Right cardiac atrium (tissue), 5 donors: Measurements from ENCODE around the gene SLC37A3. TPM values are rescaled to one million over a fixed set of nuclear protein-coding genes. Genes with fewer than 3 reads are reported as not detected.
"Not testable (repeated sequence)": the region's sequence is repeated elsewhere in the genome, so short reads cannot be mapped to it uniquely, and the experiment has no call there.

Experiments used
- ATAC-seq, 2 donors: fragments of 200-7000 bp; cut with Tn5 transposase; one replicate each; pipeline versions ENCODE4 v1.8.0 to v1.9.1; 2020; ENCODE audit warnings: moderate library complexity in 2 of 2, mild to moderate bottlenecking in 1 of 2
- DNase-seq, 3 donors: peaks; one replicate each; pipeline ENCODE4 v3.0.0-alpha.2; 2020
- H3K27ac ChIP-seq: one replicate; pipeline ENCODE4 v1.5.1; 2013; ENCODE audit warnings: mild to moderate bottlenecking, low read length, control low read depth, moderate library complexity
- H3K27me3 ChIP-seq: one replicate; pipeline ENCODE4 v1.6.1; 2013; ENCODE audit not compliant: control insufficient read depth, insufficient read depth
- H3K4me1 ChIP-seq: one replicate; pipeline ENCODE4 v1.6.1; 2013; ENCODE audit warnings: low read length; ENCODE audit not compliant: control insufficient read depth, insufficient read depth
- H3K4me3 ChIP-seq: one replicate; pipeline ENCODE4 v1.5.1; 2013; ENCODE audit warnings: low read length, control low read depth
- H3K9me3 ChIP-seq: one replicate; pipeline ENCODE4 v1.6.1; 2013; ENCODE audit warnings: low read length; ENCODE audit not compliant: control insufficient read depth
- WGBS: extraction: QIAGEN DNeasy Blood & Tissue Kit; methylation state at CpG from one replicate; pipeline ENCODE4 v1.1.7; 2013; 5-methylcytosine and 5-hydroxymethylcytosine counted together
- intact Hi-C, 4 donors: fragments of 100-400 bp; cut with DNase I; formaldehyde crosslinking; loops; one replicate each; pipeline versions ENCODE4 v1.11.0 to v1.14.0; 2022 to 2023
- polyA plus RNA-seq: library from polyadenylated mRNA; stranded (reverse); fragments of 200-250 nt; gene quantifications from one replicate; pipeline ENCODE4 v1.2.3, GENCODE V29; 2013
- total RNA-seq, 4 donors: library from RNA; stranded (reverse); fragmentation: NEBNext Ultra II Directional; extraction: Animal tissue kit (Norgen Biotek cat#: 25700); gene quantifications; one replicate each; pipeline ENCODE4 v1.2.1, GENCODE V29; 2021
- donor health status: healthy with polysubstance abuse.
- donor health status: DM: no; HTN: yes; CAD: no.
- donor health status: DM: no; HTN: no; CAD: no.
- donor health status: DM: no; HTN: yes; CAD: no; lungs with severe emphysema.
- donor health status: DM: yes; HTN: yes; CAD: no.

Gene SLC37A3
- total and polyA plus RNA-seq, 5 donors, result 11.8 to 17.7 (median 16.3) TPM

- H3K4me1 ChIP-seq, result no peaks in the 10 kb centered on the region
- no peak overlapping the region for H3K4me3 ChIP-seq
- no peak overlapping the region for H3K27ac ChIP-seq
- H3K27me3 ChIP-seq, result no peaks in the 10 kb centered on the region
- 94% methylated on average over 3 of the region's 3 CpGs for WGBS
- DNase-seq, result no peak
- no peak for ATAC-seq
- H3K9me3 ChIP-seq, result no peaks in the 10 kb centered on the region
- intact Hi-C loops, result no loop called here
Measured at GRCh38 chr7:140345426-140345825, 52.9 kb downstream of the SLC37A3 start.

- no peaks in the 10 kb centered on the region for H3K27me3 ChIP-seq
- 66% methylated on average over 13 of the region's 13 CpGs for WGBS
- intact Hi-C loops, result no loop called here
- no peak overlapping the region for H3K27ac ChIP-seq
- no peaks in the 10 kb centered on the region for H3K9me3 ChIP-seq
- DNase-seq (peak in 2 of 3 donors; percentile 32 to 57), ATAC-seq (peak; percentile 85 to 89)
- H3K4me3 ChIP-seq, result no peak overlapping the region
- H3K4me1 ChIP-seq, result no peaks in the 10 kb centered on the region
Measured at GRCh38 chr7:140342727-140343514, 55.4 kb downstream of the SLC37A3 start.

- intact Hi-C loops, result loop anchor here in 1 of 4 donors (10.0 kb wide), 1 partner anchor 164 kb away; the partner anchor contains the start of gene KDM7A
- H3K27me3 ChIP-seq, H3K4me3 ChIP-seq, H3K4me1 ChIP-seq, ATAC-seq, H3K9me3 ChIP-seq, H3K27ac ChIP-seq, DNase-seq: not testable (repeated sequence)
- 98% methylated on average over 1 of the region's 1 CpG for WGBS
Measured at GRCh38 chr7:140338959-140339358, 59.4 kb downstream of the SLC37A3 start.

- peak overlapping the region; percentile 14 for H3K27ac ChIP-seq
- WGBS, result 40% methylated on average over 8 of the region's 8 CpGs
- intact Hi-C loops, result loop anchor here in 1 of 4 donors (10.0 kb wide), 1 partner anchor 160 kb away; the partner anchor contains the start of gene KDM7A
- peaks cover 6% of the 10 kb centered on the region for H3K4me1 ChIP-seq
- ATAC-seq, result peak in 1 of 2 donors; percentile 61
- no peak overlapping the region for H3K4me3 ChIP-seq
- H3K9me3 ChIP-seq, result no peaks in the 10 kb centered on the region
- no peak for DNase-seq
- no peaks in the 10 kb centered on the region for H3K27me3 ChIP-seq
Measured at GRCh38 chr7:140334341-140335057, 63.8 kb downstream of the SLC37A3 start.

- no peak overlapping the region for H3K27ac ChIP-seq
- H3K9me3 ChIP-seq, result no peaks in the 10 kb centered on the region
- peaks cover 6% of the 10 kb centered on the region for H3K4me1 ChIP-seq
- ATAC-seq (no peak), DNase-seq (no peak)
- 93% methylated on average over 5 of the region's 5 CpGs for WGBS
- H3K27me3 ChIP-seq, result no peaks in the 10 kb centered on the region
- H3K4me3 ChIP-seq, result no peak overlapping the region
- intact Hi-C loops, result loop anchor here in 1 of 4 donors (10.0 kb wide), 1 partner anchor 159 kb away; the partner anchor contains the start of gene KDM7A
Measured at GRCh38 chr7:140333686-140334085, 64.6 kb downstream of the SLC37A3 start.

GRCh38 chr7:140333223-140333622 lies 65.1 kb downstream of the SLC37A3 start:
- Histone ChIP-seq H3K27me3 (no peaks in the 10 kb centered on the region), H3K9me3 (no peaks in the 10 kb centered on the region), H3K27ac (no peak overlapping the region), H3K4me1 (peaks cover 6% of the 10 kb centered on the region), H3K4me3 (no peak overlapping the region)
- intact Hi-C loops, result loop anchor here in 1 of 4 donors (10.0 kb wide), 1 partner anchor 158 kb away; the partner anchor contains the start of gene KDM7A
- 63% methylated on average over 10 of the region's 10 CpGs for whole genome bisulfite sequencing
- ATAC-seq (peak; percentile 63 to 91), DNase-seq (peak; percentile 56 to 62 (median 61))

GRCh38 chr7:140330595-140330994 lies 67.7 kb downstream of the SLC37A3 start:
- Histone ChIP-seq H3K27ac (no peak overlapping the region), H3K9me3 (no peaks in the 10 kb centered on the region), H3K27me3 (no peaks in the 10 kb centered on the region), H3K4me3 (no peak overlapping the region), H3K4me1 (peaks cover 10% of the 10 kb centered on the region)
- DNase-seq (no peak), ATAC-seq (no peak)
- whole genome bisulfite sequencing, result 86% methylated on average over 3 of the region's 3 CpGs
- intact Hi-C loops, result loop anchor here in 1 of 4 donors (10.0 kb wide), 1 partner anchor 156 kb away; the partner anchor contains the start of gene KDM7A

- ATAC-seq (no peak), DNase-seq (no peak)
- 87% methylated on average over 13 of the region's 13 CpGs for WGBS
- no peaks in the 10 kb centered on the region for H3K9me3 ChIP-seq
- no peaks in the 10 kb centered on the region for H3K27me3 ChIP-seq
- intact Hi-C loops, result loop anchor here in 1 of 4 donors (10.0 kb wide), 1 partner anchor 155 kb away; the partner anchor contains the start of gene KDM7A
- H3K4me3 ChIP-seq, result no peak overlapping the region
- no peak overlapping the region for H3K27ac ChIP-seq
- H3K4me1 ChIP-seq, result peaks cover 10% of the 10 kb centered on the region
Measured at GRCh38 chr7:140330128-140330527, 68.2 kb downstream of the SLC37A3 start.

GRCh38 chr7:140327261-140327661 lies 71.1 kb downstream of the SLC37A3 start:
- H3K9me3 ChIP-seq, result no peaks in the 10 kb centered on the region
- no peak overlapping the region for H3K27ac ChIP-seq
- no peak overlapping the region for H3K4me3 ChIP-seq
- no peak for DNase-seq
- no peaks in the 10 kb centered on the region for H3K27me3 ChIP-seq
- peaks cover 5% of the 10 kb centered on the region for H3K4me1 ChIP-seq
- intact Hi-C loops, result loop anchor here in 2 of 4 donors (5.0 kb wide), 1 partner anchor 150 kb away; the partner anchor contains the start of gene KDM7A (in 2 of the 2)
- WGBS, result 86% methylated on average over 7 of the region's 7 CpGs
- ATAC-seq, result no peak

- peak; percentile 84 to 88 for ATAC-seq
- DNase-seq, result peak; percentile 53 to 80 (median 62)
- WGBS, result 23% methylated on average over 16 of the region's 16 CpGs
- H3K9me3 ChIP-seq, result no peaks in the 10 kb centered on the region
- H3K27ac ChIP-seq, result no peak overlapping the region
- intact Hi-C loops, result loop anchor here in 2 of 4 donors (5.0 kb wide), 1 partner anchor 149 kb away; the partner anchor contains the start of gene KDM7A (in 2 of the 2)
- H3K27me3 ChIP-seq, result no peaks in the 10 kb centered on the region
- H3K4me1 ChIP-seq, result peaks cover 5% of the 10 kb centered on the region
- no peak overlapping the region for H3K4me3 ChIP-seq
Measured at GRCh38 chr7:140326116-140326928, 72.0 kb downstream of the SLC37A3 start.
